HG03280 (cell line): Measurements from ENCODE around the gene BMP8A.

Source experiments
- ATAC-seq: cut with Tn5 transposase; IDR thresholded peaks from one replicate; pipeline ENCODE4 v1.9.1; 2021; ENCODE audit warnings: mild to moderate bottlenecking, moderate library complexity; ENCODE audit not compliant: unreplicated experiment

The BMP8A gene

DNA sequence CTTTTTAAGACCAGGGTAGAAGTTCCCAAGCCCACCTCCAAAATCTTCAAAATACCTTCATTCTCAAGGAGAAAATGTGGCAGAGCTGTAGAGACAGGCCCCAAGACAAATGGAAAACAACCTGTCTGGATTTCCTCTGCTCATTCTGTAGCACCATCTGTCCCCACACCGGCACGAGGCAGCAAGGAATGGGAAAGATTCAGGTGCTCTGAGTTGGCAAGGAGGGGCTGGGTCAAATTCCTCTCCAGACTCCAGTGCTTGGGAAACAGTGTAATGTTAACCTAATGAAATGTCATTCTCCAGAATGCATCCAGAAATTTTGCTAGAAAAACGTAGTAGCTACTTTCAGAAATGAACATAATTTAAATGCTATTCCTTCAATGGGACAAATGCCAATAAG lies 75.9 kb downstream of the BMP8A start:
- ATAC-seq = no peak

DNA sequence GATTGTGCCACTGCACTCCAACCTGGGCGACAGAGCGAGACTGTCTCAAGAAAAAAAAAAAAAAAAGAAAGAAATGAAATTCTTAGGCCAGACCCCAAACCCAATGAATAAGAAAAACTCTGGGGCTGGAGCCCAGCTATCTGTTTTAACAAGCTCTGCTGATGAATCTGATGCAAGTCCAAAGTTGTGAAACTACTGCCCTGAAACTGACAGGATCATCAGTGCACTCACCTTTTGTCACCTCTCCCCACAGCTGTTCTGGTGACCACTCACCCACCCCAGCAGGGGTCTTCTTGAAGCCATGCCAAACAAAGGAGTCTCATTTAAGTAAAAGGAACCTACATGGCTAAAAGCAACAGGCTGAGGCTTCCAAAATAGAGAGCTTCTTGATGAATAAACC lies 76.8 kb downstream of the BMP8A start:
- ATAC-seq = no peak

DNA sequence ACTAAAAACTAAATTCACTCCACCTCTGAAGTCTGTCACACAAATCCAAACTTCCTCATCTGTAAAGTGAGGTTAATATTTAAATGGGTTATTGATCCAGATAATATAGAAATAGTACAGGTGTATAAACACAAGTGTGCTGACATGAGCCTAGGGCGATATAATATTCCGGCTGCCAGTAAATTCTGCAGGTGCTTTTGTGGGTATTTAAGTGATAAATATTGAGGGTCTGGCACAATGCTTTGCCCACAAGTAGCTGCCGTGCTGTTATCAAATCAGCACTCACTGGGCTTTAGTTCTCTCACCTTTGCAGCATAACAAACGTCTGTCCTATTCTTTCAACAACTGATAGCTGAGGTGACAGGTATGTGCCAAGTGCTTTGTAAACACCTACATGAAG lies 77.6 kb downstream of the BMP8A start:
- no peak for ATAC-seq

DNA sequence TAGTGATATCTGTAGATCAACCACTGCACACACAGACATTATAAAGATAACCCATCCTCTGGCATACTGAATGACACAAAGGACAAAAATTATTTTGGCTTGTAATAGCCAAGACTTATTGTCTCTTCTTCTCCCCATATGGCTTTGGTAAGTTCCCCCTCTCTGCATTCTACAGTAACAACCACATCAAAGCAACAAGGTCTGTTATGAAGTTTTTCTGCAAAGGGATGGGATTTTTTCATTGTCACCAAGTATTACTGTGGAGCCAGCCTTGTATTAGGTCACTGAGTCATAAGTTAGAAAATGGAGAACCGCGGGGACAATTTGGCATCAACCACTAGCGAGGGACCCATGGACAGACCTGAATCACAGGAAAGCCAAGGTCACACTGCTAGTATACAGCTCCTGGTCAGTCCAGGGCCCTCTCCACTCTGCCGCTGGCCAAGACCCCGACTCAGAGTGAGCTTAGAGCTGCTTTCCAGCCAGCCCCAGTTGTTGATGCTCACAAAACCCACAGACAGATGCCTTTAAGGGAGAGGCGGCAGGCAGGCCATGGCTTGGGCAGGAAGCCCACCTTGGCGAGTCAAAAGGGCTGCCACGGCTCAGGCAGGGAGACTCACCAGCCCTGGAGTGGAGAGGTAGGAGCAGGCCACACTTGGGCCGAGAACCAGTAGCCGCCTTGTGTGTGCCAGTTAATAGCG lies 79.2 kb downstream of the BMP8A start:
- ATAC-seq = no peak

DNA sequence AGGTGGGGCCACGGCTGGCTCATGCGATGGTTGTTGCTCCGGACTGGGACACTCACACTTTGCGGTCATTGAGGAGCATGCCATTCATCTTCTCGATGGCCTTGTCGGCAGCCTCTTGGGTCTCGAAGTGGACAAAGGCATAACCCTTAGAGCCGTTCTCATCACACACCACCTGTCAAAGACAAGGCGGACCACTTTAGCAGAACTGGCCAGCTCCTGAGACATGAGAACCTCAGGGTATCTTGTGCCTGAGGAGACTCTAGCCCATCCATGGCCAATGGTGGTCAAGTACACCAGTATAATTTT lies 79.7 kb downstream of the BMP8A start:
- ATAC-seq = no peak

DNA sequence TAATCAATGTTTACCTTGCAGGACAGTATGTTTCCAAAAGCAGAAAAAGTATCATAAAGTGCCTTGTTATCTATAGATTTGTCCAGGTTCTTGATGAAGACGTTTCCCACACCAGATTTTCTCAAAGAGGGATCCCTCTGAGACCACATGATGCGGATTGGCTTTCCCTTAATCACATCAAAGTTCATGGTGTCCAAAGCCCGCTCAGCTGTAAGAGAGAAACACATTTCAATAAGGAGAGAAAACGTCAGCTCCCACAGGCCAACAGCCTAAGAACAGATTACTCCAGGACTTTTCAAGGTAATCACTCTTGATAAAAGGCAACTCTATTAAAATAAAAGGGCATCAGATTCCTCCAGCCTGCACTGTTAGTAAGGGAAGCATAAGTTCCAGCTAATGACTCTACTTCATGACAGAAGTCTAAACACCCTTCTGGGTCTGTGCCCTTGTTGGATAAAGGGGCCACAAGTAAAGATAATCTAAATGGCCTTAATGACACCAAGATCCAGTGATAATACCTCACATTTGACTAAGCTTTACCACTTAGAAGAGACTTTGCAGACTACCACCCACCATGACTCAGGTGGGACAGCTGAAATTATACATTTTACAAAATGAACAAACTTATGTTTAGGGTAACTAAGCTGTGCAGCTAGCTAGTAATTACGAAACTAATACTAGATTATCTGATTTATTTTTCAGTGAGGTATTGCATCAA lies 81.1 kb downstream of the BMP8A start:
- no peak for ATAC-seq

DNA sequence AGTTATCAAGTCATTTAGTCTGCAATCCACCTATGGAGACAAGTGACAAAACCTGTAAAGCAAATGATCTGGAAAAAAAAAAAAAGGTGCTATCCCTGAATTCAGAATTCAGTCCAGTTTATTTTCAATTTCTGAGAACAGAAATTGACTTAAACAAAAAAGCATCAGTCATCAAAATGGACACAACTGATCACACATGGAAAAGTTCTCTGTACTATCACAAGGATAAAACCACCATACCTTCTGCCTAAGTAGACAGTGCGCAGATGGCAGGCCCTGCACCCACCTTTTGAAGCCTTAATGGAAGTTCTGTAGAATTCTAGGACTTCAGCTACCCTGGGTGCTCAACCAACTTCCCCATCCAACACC lies 81.6 kb downstream of the BMP8A start:
- ATAC-seq = no peak

DNA sequence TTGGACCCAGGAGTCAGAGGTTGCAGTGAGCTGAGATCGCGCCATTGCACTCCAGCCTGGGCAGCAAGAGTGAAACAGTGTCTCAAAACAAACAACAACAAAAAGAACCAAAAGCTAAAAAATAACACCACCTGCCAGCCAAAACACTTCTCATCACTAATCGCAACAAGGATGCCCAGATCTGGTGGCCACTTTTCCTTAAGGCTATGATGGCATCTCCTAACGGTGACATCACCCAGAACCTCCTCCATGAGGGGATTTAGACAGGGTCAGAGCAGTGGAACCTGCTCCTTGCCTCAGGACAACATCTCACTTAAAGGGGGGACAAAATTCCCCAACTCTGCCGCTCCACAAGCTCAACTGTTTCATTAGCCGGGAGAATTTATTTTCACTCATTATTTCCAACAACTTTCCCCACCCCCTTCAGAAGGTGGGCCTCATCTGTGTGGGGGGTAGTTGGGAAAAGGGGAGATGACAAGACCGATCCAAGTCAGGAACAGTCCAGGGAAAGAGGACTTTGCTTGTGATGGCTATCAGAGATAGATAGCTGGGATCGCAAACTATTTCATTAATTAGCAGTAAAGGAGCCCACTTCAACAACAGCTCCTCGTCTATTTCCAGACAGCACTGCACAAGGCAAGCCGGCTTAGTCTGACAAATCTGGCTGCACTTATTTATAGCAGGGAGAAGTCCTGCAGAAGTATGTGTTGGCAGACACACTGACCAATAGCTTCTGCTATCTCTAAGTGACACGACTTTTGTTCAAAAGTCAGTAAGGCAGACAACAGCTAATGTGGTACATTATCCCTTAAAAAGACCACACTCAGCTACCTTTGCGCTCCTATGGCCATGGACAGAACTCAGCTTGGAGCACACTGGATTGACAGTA lies 82.5 kb downstream of the BMP8A start:
- no peak for ATAC-seq

DNA sequence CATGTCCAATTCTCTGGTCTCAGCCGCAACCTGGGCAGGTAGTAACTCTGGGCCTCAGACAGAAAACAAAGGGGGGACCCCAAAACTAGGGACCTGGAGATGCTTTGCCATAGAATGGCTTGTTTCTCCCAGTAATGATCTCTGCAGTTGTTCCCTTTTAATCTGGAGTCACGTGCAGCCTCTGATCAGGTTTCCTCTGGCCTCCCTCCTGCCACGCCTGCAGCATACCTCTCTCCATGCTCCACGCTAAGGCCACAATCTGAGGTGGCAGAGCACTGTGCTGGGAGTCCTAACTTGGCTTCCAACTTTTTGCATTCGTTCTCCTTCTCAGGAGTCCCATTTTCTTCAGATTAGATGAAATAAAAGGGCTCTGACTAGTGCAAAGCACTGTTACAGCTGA lies 83.2 kb downstream of the BMP8A start:
- no peak for ATAC-seq
